ENCODE measurements around the gene OR2V1.
A peak's percentile ranks its signal among the peaks of the same experiment; 100 is the strongest.
"Not testable (repeated sequence)": the region's sequence is repeated elsewhere in the genome, so short reads cannot be mapped to it uniquely, and the experiment has no call there.

The OR2V1 gene

GRCh38 chr5:181114844-181115778, 15.9 kb downstream of the OR2V1 start:
- no peak for TF ChIP-seq CTCF (IDR thresholded peaks at IDR 0.05; ENCODE audit: low read length, missing control alignments)
- peak; percentile 8 for DNase-seq (ENCODE audit: low read depth)
- no peak overlapping the region for H3K4me3 ChIP-seq (replicated peaks; ENCODE audit: low read depth, low read length)

- H3K4me3 ChIP-seq (replicated peaks; ENCODE audit: low read depth, low read length), result no peak overlapping the region
- TF ChIP-seq CTCF (IDR thresholded peaks at IDR 0.05; ENCODE audit: low read length, missing control alignments), result no peak
- DNase-seq (ENCODE audit: low read depth), result no peak
Observed at GRCh38 chr5:181114284-181114843, 16.6 kb downstream of the OR2V1 start.

GRCh38 chr5:181113572-181113971, 17.4 kb downstream of the OR2V1 start:
- DNase-seq (ENCODE audit: low read depth), result not testable (repeated sequence)

GRCh38 chr5:181112476-181112875, 18.5 kb downstream of the OR2V1 start:
- no peak for TF ChIP-seq CTCF (IDR thresholded peaks at IDR 0.05; ENCODE audit: low read length, missing control alignments)
- no peak for DNase-seq (ENCODE audit: low read depth)
- H3K4me3 ChIP-seq (replicated peaks; ENCODE audit: low read depth, low read length), result no peak overlapping the region

More at GRCh38 chr5:181113572-181113971, 17.4 kb downstream of the OR2V1 start:
- H3K4me3 ChIP-seq (replicated peaks; ENCODE audit: low read depth, low read length), result not testable (repeated sequence)

- H3K4me3 ChIP-seq (replicated peaks; ENCODE audit: low read depth, low read length), result no peak overlapping the region
- no peak for DNase-seq (ENCODE audit: low read depth)
- TF ChIP-seq CTCF (IDR thresholded peaks at IDR 0.05; ENCODE audit: low read length, missing control alignments), result no peak
Observed at GRCh38 chr5:181111010-181111409, 20.0 kb downstream of the OR2V1 start.

- no peak overlapping the region for H3K4me3 ChIP-seq (replicated peaks; ENCODE audit: low read depth, low read length)
- no peak for TF ChIP-seq CTCF (IDR thresholded peaks at IDR 0.05; ENCODE audit: low read length, missing control alignments)
- no peak for DNase-seq (ENCODE audit: low read depth)
Observed at GRCh38 chr5:181109489-181110013, 21.4 kb downstream of the OR2V1 start.

GRCh38 chr5:181108578-181109165, 22.3 kb downstream of the OR2V1 start:
- no peak overlapping the region for H3K4me3 ChIP-seq (replicated peaks; ENCODE audit: low read depth, low read length)
- DNase-seq (ENCODE audit: low read depth), result no peak
- TF ChIP-seq CTCF (IDR thresholded peaks at IDR 0.05; ENCODE audit: low read length, missing control alignments), result no peak
